IMR-90 (cell line): ENCODE data around the gene VAMP8. TPM values are rescaled to one million over a fixed set of nuclear protein-coding genes. Genes with fewer than 3 reads are reported as not detected.
"Not testable (repeated sequence)": the region's sequence is repeated elsewhere in the genome, so short reads cannot be mapped to it uniquely, and the experiment has no call there.

Experiments
- ATAC-seq: fragments of 200-7000 bp; cut with Tn5 transposase; 2 replicates; pipeline ENCODE4 v1.9.1; 2020; ENCODE audit warnings: low read depth, mild to moderate bottlenecking, moderate library complexity
- BruUV-seq: library from RNA; stranded (reverse); fragments of 400-500 nt; replicated peaks from 2 replicates; lab custom pipeline; 2021; lab: Mats Ljungman, UMichigan
- CTCF ChIA-PET: fragments of 300-600 bp; formaldehyde crosslinking; extraction: SDS; loops from one replicate; lab custom pipeline; 2021; ENCODE audit warnings: antibody characterized with exemption; lab: Yijun Ruan, JAX
- POLR2A ChIA-PET: fragments of 300-600 bp; sonication (Branson Sonifier 250); formaldehyde crosslinking; loops from one replicate; lab custom pipeline; 2022; ENCODE audit warnings: antibody characterized with exemption; ENCODE audit not compliant: unreplicated experiment; lab: Charles Lee
- DNase-seq: peaks from one replicate; pipeline ENCODE4 v3.0.0; 2013
- H2AFZ ChIP-seq: replicated peaks from 2 replicates; pipeline ENCODE3; 2013; ENCODE audit warnings: low read length, mild to moderate bottlenecking; ENCODE audit not compliant: poor library complexity
- H2AK5ac ChIP-seq: 2 replicates; pipeline ENCODE4 v1.6.1; 2013; ENCODE audit warnings: low read depth, low read length, inconsistent platforms
- H2AK9ac ChIP-seq: replicated peaks from 2 replicates; pipeline ENCODE3; 2013; ENCODE audit warnings: mild to moderate bottlenecking, low read depth, low read length, moderate library complexity; ENCODE audit not compliant: poor library complexity
- H2BK120ac ChIP-seq: 2 replicates; pipeline ENCODE4 v1.6.1; 2013; ENCODE audit warnings: low read depth, low read length, inconsistent platforms
- H2BK15ac ChIP-seq: 3 replicates; pipeline ENCODE4 v1.6.1; 2013; ENCODE audit warnings: low read depth, low read length, inconsistent platforms
- H2BK20ac ChIP-seq: 2 replicates; pipeline ENCODE4 v1.6.1; 2013; ENCODE audit warnings: low read depth, mild to moderate bottlenecking, inconsistent platforms, low read length, moderate library complexity
- H2BK5ac ChIP-seq: 2 replicates; pipeline ENCODE4 v1.6.1; 2013; ENCODE audit warnings: mild to moderate bottlenecking, low read depth, low read length, inconsistent platforms; ENCODE audit not compliant: poor library complexity, severe bottlenecking
- H3K14ac ChIP-seq: replicated peaks from 2 replicates; pipeline ENCODE4 v1.6.1; 2013; ENCODE audit warnings: low read depth, low read length, inconsistent platforms
- H3K18ac ChIP-seq: 2 replicates; pipeline ENCODE4 v1.6.1; 2013; ENCODE audit warnings: low read depth, low read length, control low read depth
- H3K23ac ChIP-seq: 2 replicates; pipeline ENCODE4 v1.6.1; 2013; ENCODE audit warnings: low read depth, low read length, inconsistent platforms
- H3K27ac ChIP-seq: 2 replicates; pipeline ENCODE4 v1.5.1; 2013; ENCODE audit warnings: mild to moderate bottlenecking, control low read depth, low read length; ENCODE audit not compliant: insufficient read depth
- H3K27me3 ChIP-seq: 2 replicates; pipeline ENCODE4 v1.6.1; 2013; ENCODE audit warnings: low read length; ENCODE audit not compliant: control insufficient read depth, insufficient read depth
- H3K36me3 ChIP-seq: 2 replicates; pipeline ENCODE4 v1.6.1; 2013; ENCODE audit warnings: low read length, mixed read lengths; ENCODE audit not compliant: control insufficient read depth, insufficient read depth
- H3K4ac ChIP-seq: 2 replicates; pipeline ENCODE4 v1.6.1; 2013; ENCODE audit warnings: low read depth, low read length, inconsistent platforms
- H3K4me1 ChIP-seq: 2 replicates; pipeline ENCODE4 v1.6.1; 2013; ENCODE audit warnings: low read length, mixed read lengths; ENCODE audit not compliant: control insufficient read depth, insufficient read depth
- H3K4me2 ChIP-seq: 2 replicates; pipeline ENCODE4 v1.6.1; 2013; ENCODE audit warnings: low read depth, mild to moderate bottlenecking, control low read depth, low read length, moderate library complexity
- H3K4me3 ChIP-seq: 2 replicates; pipeline ENCODE4 v1.5.1; 2013; ENCODE audit warnings: low read depth, mild to moderate bottlenecking, control low read depth, low read length, moderate library complexity; ENCODE audit not compliant: insufficient read depth
- H3K56ac ChIP-seq: 2 replicates; pipeline ENCODE4 v1.6.1; 2013; ENCODE audit warnings: low read length, inconsistent platforms; ENCODE audit not compliant: insufficient read depth; ENCODE audit errors: extremely low read depth
- H3K79me1 ChIP-seq, 2 experiments: 2 replicates each; pipeline ENCODE4 v1.6.1; 2013; ENCODE audit warnings: low read length in 2 of 2, inconsistent platforms in 1 of 2, low read depth in 1 of 2
- H3K9ac ChIP-seq: 2 replicates; pipeline ENCODE4 v1.6.1; 2013; ENCODE audit warnings: low read depth, low read length, control low read depth
- H3K9me1 ChIP-seq: 2 replicates; pipeline ENCODE4 v1.6.1; 2013; ENCODE audit warnings: low read length, inconsistent platforms; ENCODE audit not compliant: insufficient read depth
- H3K9me3 ChIP-seq: 2 replicates; pipeline ENCODE4 v1.6.1; 2013; ENCODE audit warnings: low read length; ENCODE audit not compliant: control insufficient read depth, insufficient read depth
- H4K20me1 ChIP-seq: 2 replicates; pipeline ENCODE4 v1.6.1; 2013; ENCODE audit warnings: low read length, inconsistent platforms; ENCODE audit not compliant: insufficient read depth
- H4K5ac ChIP-seq: 2 replicates; pipeline ENCODE4 v1.6.1; 2013; ENCODE audit warnings: mild to moderate bottlenecking, low read depth, low read length, control low read depth
- H4K8ac ChIP-seq, 2 experiments: 2 replicates each; pipeline ENCODE4 v1.6.1; 2013; ENCODE audit warnings: low read depth in 2 of 2, low read length in 2 of 2, control low read depth in 1 of 2, inconsistent platforms in 1 of 2
- H4K91ac ChIP-seq: 2 replicates; pipeline ENCODE4 v1.6.1; 2013; ENCODE audit warnings: low read depth, low read length, inconsistent platforms; ENCODE audit not compliant: insufficient read depth
- WGBS, 2 experiments: methylation state at CpG; one replicate each; pipeline versions ENCODE4 v1.1.5 to v1.1.7; 2013; ENCODE audit warnings: missing lambda C conversion rate in 2 of 2; ENCODE audit not compliant: insufficient read length in 1 of 2; ENCODE audit errors: extremely low coverage in 2 of 2; 5-methylcytosine and 5-hydroxymethylcytosine counted together
- dilution Hi-C: fragments of 300-500 bp; cut with HindIII; formaldehyde crosslinking; loops from one replicate; pipeline ENCODE4 v1.14.3; 2018; ENCODE audit warnings: low sequenced_read_pairs; ENCODE audit not compliant: unreplicated experiment
- in situ Hi-C: fragments of 300-500 bp; cut with MboI; formaldehyde crosslinking; loops from 3 replicates; pipeline ENCODE4 v1.14.3; 2019; ENCODE audit warnings: low sequenced_read_pairs, inconsistent platforms, mixed read lengths
- intact Hi-C: fragments of 100-400 bp; cut with micrococcal nuclease; formaldehyde crosslinking; loops from 2 replicates; pipeline ENCODE4 v1.10.0; 2022
- polyA plus RNA-seq, 3 experiments: library from polyadenylated mRNA; depleted of rRNA; stranded (reverse); fragments of >200 nt; gene quantifications; 2 replicates each; pipeline ENCODE4 v1.2.3, GENCODE V29; 2012; ENCODE audit warnings: low replicate concordance in 1 of 3
- total RNA-seq: library from RNA; depleted of rRNA; stranded (reverse); fragments of >200 nt; gene quantifications from 2 replicates; pipeline ENCODE4 v1.2.3, GENCODE V29; 2012

Gene VAMP8
- total and polyA plus RNA-seq, 2 of the 4 experiments (the other 2 are of a cell fraction): 0.90 to 1.9 TPM

GRCh38 chr2:85544254-85544691, 33.1 kb upstream of the VAMP8 start:
- H2AK5ac ChIP-seq, DNase-seq, H4K5ac ChIP-seq, BruUV-seq, H3K14ac ChIP-seq, H3K23ac ChIP-seq, H3K4me3 ChIP-seq, H2AFZ ChIP-seq, H3K4me1 ChIP-seq, ATAC-seq, H3K9me1 ChIP-seq, H2BK20ac ChIP-seq, dilution Hi-C loops, intact Hi-C loops, H3K4ac ChIP-seq, CTCF ChIA-PET, in situ Hi-C loops, H3K18ac ChIP-seq, H2BK15ac ChIP-seq, H3K9me3 ChIP-seq, H3K27me3 ChIP-seq, H4K91ac ChIP-seq, H3K56ac ChIP-seq, H2BK120ac ChIP-seq, H2AK9ac ChIP-seq: not testable (repeated sequence)
- peaks cover 72% of the 10 kb centered on the region for H4K20me1 ChIP-seq
- H4K8ac ChIP-seq: peak overlapping the region in 1 of 2 experiments; percentile 35; a peak in 1 of 4 replicates
- 100% methylated on average over 3 of the region's 3 CpGs; no CpG with 5 or more reads in 1 of the 2 experiments for WGBS, 2 experiments
- peaks cover 36% of the 10 kb centered on the region for H3K36me3 ChIP-seq
- H3K27ac ChIP-seq: peak overlapping the region; percentile 39; the same call in 1 of the 2 replicates
- H3K79me1 ChIP-seq: peaks cover 7 to 47% of the 10 kb centered on the region in 2 experiments
- H3K9ac ChIP-seq: peak overlapping the region; percentile 27; the same call in 1 of the 2 replicates
- POLR2A ChIA-PET: interaction anchor here (0.6 kb wide), 2 partner anchors 93 to 231 kb away, joined by 3 to 4 read pairs; no protein-coding TSS in a partner anchor
- H3K4me2 ChIP-seq: 0 out of 2 replicates have a peak overlapping the region, but pooled peaks have one; percentile 30
- peak overlapping the region; percentile 75 for H2BK5ac ChIP-seq

- peaks cover 64% of the 10 kb centered on the region for H4K20me1 ChIP-seq
- H3K4me3 ChIP-seq, H4K91ac ChIP-seq, H2AFZ ChIP-seq, H3K18ac ChIP-seq, H2BK20ac ChIP-seq, H3K4me2 ChIP-seq, H4K8ac ChIP-seq, H2AK5ac ChIP-seq, intact Hi-C loops, H3K9me3 ChIP-seq, H2AK9ac ChIP-seq, in situ Hi-C loops, H3K27me3 ChIP-seq, H3K56ac ChIP-seq, H3K23ac ChIP-seq, H3K9ac ChIP-seq, BruUV-seq, dilution Hi-C loops, H2BK15ac ChIP-seq, H2BK120ac ChIP-seq, H4K5ac ChIP-seq, H3K27ac ChIP-seq, H3K14ac ChIP-seq, DNase-seq: not testable (repeated sequence)
- 80% methylated on average over 1 of the region's 5 CpGs; no CpG with 5 or more reads in 1 of the 2 experiments for WGBS, 2 experiments
- H2BK5ac ChIP-seq: peak overlapping the region; percentile 63
- peaks cover 12% of the 10 kb centered on the region for H3K4me1 ChIP-seq
- H3K9me1 ChIP-seq: peaks cover 11% of the 10 kb centered on the region; the same call in 1 of the 2 replicates
- CTCF ChIA-PET: interaction anchor here (0.7 kb wide), 1 partner anchor 217 kb away, joined by 3 read pairs; no protein-coding TSS in a partner anchor
- H3K36me3 ChIP-seq: peaks cover 36% of the 10 kb centered on the region
- POLR2A ChIA-PET: interaction anchor here (0.6 to 1.1 kb wide), 7 partner anchors 8 to 232 kb away, joined by 3 to 4 read pairs (median 3); no protein-coding TSS in a partner anchor
- peaks cover 7 to 47% of the 10 kb centered on the region in 2 experiments for H3K79me1 ChIP-seq
- H3K4ac ChIP-seq: 0 out of 2 replicates have a peak overlapping the region, but pooled peaks have one; percentile 16
- peak; percentile 2; the same call in 1 of the 2 replicates for ATAC-seq
Measured at GRCh38 chr2:85544915-85545779, 32.2 kb upstream of the VAMP8 start.
